GM21619 (cell line): Measurements from ENCODE around the gene ASPHD1.
A peak's percentile ranks its signal among the peaks of the same experiment; 100 is the strongest.
"Not testable (repeated sequence)": the region's sequence is repeated elsewhere in the genome, so short reads cannot be mapped to it uniquely, and the experiment has no call there.

Experiments used
- ATAC-seq: cut with Tn5 transposase; IDR thresholded peaks from one replicate; pipeline ENCODE4 v1.9.1; 2021; ENCODE audit not compliant: unreplicated experiment

Gene ASPHD1, protein sequence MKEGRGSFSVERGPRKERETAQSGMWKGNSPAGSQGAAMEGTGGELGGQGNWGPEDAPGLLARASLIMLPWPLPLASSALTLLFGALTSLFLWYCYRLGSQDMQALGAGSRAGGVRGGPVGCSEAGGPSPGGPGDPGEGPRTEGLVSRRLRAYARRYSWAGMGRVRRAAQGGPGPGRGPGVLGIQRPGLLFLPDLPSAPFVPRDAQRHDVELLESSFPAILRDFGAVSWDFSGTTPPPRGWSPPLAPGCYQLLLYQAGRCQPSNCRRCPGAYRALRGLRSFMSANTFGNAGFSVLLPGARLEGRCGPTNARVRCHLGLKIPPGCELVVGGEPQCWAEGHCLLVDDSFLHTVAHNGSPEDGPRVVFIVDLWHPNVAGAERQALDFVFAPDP

GRCh38 chr16:29900102-29900887 is at the start of gene ASPHD1:
ASPHD1 (plus strand) TSS chr16:29900488; CDS start chr16:29900972, 484 bp downstream.
- no peak for ATAC-seq

DNA sequence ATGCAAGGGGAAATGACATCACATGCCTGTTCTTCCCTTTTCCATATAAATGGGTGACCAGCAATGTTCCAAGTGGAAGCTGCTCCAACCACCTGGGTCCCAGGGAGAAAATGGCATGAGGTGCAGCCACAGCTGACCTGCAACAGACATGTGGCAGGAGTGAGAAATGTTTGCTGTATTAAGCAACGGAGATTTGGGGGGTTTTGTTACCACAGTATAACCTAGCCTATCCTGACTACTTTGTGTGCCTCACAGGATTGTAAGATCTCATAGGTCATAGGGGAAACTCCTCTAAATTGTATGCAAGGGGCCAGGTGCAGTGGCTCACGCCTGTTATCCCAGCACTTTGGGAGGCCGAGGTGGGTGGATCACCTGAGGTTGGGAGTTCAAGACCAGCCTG is 49.3 kb upstream of the ASPHD1 start:
- ATAC-seq = no peak

DNA sequence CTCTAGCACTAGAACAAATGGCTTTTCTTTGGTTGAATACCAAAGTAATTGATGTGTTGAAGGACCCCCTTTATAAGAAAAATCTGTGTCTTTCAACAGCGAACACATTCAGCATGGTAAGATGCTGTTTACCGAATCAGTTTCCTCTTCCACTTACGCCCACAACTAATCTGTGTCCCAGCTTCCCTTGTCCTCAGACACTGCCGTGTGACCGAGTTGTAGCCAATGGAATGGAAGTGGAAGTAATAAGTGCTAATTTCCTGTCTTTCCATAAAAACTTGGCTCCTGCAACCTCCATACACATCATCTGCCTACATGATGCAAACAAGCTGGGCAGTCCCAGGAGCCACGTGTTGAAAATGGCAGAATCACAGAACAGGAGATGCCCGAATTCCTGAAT is 47.6 kb upstream of the ASPHD1 start:
- ATAC-seq = no peak

DNA sequence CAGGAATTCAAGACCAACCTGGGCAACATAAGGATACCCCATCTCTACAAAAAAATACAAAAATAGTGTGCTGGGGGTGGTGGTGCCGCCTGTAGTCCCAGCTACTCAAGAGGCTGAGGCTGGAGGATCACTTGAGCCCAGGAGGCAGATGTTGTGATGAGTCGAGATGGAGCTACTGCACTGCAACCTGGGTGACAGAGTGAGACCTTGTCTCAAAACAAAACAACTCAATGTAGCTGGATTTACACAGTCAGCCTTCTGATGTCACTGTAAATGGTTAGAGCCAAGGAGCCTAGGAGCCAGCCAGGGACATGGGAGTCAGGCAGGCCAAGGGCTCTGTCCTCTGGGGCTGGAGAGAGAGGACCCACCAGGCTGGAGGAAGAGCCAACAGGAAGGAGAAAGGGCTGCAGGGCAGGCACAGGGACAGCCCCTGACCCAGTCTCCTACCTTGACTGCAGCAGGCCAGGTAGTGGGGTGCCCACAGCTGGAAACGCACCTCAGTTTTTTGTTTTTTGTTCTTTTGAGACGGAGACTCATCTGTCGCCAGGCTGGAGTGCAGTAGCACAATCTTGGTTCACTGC is 45.7 kb upstream of the ASPHD1 start:
- no peak for ATAC-seq

- no peak for ATAC-seq
Observed at GRCh38 chr16:29857133-29857760, 43.0 kb upstream of the ASPHD1 start.

DNA sequence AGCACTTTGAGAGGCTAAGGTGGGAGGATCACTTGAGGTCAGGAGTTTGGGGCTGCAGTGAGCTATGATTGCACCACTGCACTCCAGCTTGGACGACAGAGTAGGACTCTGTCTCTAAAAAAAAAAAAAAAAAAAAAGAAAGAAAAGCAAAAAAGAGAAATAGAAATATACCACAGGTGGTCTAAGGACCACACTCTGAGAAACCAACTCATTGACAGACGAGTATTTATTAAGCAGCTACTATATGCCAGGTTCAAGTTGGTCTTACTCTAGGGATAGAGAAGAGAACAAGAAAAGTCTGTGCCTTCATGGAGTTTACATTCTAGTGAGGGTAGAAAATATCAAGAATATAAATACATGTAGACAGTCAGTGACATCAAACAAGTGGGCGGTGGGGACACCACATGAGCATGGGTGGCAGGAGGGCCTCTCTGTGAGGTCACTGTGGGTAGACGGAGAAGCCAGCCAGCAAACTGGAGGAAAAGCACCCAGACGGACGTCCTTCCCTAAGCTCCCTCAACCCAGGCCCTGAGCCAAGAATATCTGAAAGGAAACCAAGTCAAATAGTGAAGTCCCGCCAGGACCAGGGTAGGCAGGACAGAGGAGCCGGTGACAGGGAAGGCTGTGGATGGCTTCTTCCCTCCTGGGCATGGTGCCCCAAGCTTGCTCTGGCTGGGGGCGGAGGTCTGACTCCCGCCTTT is 42.0 kb upstream of the ASPHD1 start:
- no peak for ATAC-seq

DNA sequence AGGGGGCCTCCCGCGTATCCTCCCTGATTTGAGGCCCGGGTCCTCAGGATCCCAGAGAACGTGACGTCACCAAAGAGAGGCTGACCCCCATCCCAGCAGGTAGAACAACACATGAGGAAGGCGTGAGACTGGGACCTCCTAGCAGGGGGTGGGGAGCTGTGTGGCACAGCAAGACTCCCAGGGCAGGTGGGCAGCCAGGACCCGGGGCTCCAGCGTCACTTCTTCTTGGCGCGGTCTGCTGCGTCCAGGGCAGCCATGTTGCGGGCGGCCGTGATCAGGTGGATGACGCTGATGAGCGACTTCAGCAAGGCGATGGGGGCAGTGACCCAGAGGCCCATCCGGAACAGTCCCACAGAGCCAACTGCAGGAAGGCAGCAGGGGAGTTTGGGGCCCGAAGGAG is 41.3 kb upstream of the ASPHD1 start:
- ATAC-seq = no peak

GRCh38 chr16:29860218-29860617 is 40.1 kb upstream of the ASPHD1 start:
- no peak for ATAC-seq

DNA sequence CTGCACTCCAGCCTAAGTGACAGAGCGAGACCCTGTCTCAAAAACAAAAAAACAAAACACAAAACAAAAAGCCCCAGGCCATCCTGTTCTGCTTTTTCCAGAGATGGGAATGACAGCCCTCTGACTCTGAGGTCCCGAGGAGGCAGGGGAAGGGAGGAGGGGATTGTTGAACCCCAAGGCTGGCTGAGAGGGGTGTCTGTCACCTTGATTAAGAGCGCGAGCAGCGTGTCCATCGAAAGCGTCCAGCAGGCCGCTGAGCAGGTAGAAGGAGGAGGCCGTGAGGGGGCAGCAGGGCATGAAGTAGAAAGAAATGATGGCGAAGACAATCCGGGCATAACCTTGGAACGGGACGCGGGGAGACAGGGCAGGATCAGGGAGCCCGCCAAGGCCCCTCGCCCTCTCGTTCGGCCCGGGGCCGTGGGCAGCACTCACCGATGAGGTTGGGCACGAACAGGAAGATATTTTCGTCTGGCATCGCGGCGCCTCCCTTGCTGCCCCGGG is 37.9 kb upstream of the ASPHD1 start:
- ATAC-seq = no peak

GRCh38 chr16:29862884-29863668 is 37.2 kb upstream of the ASPHD1 start, which contains the start of gene CDIPT:
CDIPT (minus strand) TSS chr16:29863226; CDS start chr16:29862857, 369 bp downstream.
- peak; percentile 92 for ATAC-seq

DNA sequence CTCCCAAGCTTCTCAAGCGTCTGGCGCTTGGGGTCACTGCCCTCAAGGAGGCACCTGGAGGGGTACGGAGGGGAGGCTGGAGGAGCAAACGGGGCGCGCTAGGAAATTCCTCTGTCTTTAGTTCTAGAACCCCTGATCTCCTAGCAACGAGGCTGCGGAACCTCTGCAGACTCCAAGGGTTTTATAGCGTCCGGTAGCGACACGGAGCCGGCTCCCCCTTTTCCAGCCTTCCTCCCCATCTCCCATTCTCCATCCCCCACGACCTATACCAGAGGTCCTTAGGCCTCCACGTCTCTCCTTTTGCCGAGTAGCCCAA is 36.7 kb upstream of the ASPHD1 start:
- ATAC-seq = no peak

GRCh38 chr16:29864205-29864604 is 36.1 kb upstream of the ASPHD1 start:
- no peak for ATAC-seq

DNA sequence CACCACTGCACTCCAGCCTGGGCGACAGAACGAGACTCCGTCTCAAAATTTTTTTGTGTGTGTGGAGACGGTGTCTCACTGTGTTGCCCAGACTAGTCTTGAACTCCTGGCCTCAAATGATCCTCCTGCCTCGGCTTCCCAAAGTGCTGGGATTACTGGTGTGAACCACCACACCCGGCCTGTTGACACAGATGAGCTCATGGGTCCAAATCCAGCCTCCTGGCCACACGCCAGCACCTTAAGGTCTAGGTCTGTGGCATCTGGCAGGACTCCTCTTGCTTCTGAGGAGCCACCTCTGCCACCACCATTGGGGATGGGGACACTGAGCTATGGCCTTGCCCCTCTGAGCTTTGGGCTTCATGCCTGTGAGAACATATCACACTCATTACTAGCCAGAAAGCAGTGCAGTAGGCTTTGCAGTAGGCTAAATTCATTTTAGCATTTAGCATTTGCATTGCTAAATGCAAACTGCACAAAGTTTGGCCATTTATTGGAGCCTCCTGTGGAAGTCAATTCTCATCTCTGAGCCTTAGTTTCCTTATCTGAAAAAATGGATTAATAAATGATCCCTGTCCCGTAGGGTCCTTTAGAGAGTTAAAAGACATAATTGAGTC is 31.8 kb upstream of the ASPHD1 start:
- ATAC-seq = no peak

GRCh38 chr16:29869067-29869466 is 31.2 kb upstream of the ASPHD1 start:
- not testable (repeated sequence) for ATAC-seq

DNA sequence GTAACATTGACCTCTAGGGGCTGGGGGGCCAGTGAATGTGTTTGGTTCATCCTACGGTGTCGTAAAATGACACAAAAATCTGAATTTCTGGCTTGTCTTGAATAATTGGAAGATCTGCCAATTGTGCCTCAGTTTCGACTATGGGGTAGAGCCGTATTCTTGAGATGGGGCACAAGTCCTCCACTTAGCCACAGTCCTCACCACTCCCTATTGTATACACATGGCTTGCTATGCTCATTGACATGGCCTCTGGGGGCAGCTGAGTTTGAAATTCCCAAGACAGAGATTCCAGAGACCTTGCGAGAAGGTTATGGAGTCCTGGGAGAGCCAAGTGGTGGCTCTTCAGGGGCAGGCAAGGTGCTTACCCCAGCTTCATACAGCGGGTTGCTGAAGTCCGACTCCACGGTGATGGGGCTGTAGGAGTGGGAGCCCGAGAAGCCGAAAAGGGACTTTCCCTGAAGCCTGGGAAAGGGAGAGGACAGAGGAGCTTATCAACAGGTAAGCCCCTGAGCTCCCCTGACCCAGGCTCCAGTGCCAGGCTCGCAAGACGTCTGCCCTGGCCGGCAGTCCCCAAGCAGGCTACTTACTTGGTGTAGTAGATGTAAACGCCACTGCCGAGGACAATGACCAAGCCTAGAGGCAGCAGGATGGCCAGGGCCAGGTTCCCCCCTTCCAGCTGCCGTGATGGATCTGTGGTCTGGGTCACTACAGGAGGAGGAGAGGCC is 28.3 kb upstream of the ASPHD1 start:
- no peak for ATAC-seq

DNA sequence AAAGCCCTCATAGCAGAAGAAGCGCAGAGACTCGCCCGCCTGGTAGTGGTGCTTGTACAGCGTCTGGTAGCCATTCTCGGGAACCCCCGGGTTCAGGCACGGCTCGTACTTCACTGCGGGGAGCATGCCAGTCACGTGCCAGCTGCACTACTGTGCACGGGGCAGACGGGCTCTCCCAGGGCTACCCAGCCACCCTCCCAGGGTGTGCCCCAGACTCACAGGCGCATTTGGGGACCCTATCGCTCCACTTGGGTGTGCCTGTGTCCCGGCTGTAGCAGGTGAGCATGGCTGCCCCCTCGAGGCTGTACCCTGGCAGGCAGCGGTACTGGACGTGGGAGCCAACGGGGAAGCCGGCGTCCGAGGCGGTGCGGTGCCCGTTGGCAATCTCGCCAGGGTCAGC is 27.0 kb upstream of the ASPHD1 start:
- ATAC-seq = no peak

DNA sequence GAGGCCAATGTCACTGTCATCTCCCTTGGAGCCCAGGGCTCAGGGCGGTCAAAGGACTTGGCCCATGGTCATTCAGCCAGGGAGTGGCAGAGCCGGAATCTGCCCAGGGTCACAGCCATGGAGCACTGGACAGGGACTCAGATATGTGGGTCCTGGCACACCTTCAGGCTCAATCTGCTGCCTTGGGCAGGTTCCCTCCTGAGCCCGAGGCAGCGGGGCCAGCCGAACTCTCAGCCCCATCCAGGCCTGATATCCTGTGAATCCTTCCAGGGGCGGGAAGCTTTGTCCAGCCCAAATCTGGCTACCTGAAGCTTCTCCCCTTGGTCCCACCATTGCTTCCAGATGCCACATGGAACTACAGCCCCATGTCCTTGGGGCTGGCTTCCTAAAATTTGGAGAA is 25.1 kb upstream of the ASPHD1 start:
- ATAC-seq = no peak

GRCh38 chr16:29876217-29876593 is 24.1 kb upstream of the ASPHD1 start:
- ATAC-seq = no peak
